Kasumi-1 (cell line): ENCODE data around the gene CALML3.

Experiments
- DNase-seq, 2 experiments: peaks; one replicate each; lab custom pipeline; 2025; lab: John Stamatoyannopoulos, UW

The CALML3 gene

DNA sequence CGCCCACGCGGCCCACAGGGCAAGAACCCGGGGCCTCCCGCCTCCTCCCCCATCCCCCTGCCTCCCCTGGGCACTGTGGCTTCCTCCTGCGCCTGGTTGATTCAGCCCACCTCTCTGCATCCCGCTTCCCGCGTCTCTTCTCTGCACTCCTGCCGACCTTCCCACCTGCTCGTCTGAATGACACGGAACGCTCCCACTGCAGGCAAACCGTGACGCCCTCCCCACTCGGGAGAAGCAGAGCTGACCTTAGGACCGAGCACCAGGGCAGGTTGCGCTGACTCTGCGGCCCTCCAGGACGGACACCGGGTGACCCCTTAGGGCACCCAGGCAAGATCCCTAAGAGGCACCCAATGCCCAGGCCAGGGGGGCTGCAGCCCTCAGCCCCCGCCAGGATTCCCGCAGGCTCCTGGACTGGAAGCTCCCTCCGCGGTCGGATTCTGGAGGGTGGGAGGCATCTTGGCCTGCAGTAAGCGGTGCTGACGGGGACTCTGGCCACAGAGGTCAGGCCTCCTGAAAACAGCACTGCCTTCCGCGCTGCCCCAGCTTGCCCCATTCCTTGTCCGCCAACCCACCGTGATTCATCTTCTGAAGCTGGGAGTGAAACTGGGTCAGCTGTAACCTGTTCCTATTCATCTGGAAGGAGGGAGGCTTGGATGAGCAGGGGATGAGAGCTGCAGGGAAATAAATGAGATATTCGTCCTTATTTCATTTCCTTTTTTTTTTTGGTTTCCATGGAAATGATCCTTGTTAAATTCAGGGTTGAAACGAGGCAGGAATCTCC, 990 bp downstream of the CALML3 start:
- DNase-seq = no peak

GRCh38 chr10:5526691-5527331, 2.0 kb downstream of the CALML3 start:
- no peak for DNase-seq

- no peak for DNase-seq
These were observed 2.8 kb downstream of the CALML3 start for GRCh38 chr10:5527332-5528200.

DNA sequence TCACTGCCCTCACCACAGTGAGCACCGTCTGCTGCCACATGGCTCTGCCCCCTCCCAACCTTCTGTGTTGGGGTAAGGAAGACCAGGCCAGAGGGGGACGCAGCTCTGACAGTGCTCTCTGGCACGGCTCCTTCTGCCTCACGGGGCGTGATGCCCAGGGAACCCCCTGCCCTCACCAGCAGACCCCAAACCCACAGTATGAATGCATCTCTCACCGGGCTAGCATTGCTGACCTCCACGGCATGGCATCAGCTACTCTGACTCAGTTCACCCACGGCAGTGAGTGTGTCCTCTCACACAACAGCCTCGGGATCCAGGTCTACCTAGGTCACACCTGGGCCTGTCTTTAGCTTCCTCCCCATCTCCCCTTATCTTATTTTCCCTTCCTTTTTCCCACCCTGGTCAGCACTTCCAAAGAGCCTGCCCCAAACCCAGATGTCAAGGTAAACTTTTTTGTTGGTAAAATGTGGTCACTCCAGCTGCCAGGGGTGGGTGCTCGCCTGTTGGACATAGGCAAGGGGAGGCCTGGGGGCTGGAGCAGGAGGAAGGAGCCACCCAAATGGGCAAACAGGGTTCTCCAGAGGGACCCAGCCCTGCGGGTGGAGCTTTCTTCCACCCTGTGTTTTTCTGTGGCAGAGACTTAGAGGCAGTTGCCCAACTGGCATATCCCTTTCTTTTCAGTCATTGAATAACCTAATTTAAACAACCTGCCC, 4.4 kb downstream of the CALML3 start:
- no peak for DNase-seq

- DNase-seq = no peak
These were observed 5.1 kb downstream of the CALML3 start for GRCh38 chr10:5529702-5530411.

- no peak for DNase-seq
These were observed 5.6 kb downstream of the CALML3 start for GRCh38 chr10:5530412-5530806.

- no peak for DNase-seq
These were observed 6.2 kb downstream of the CALML3 start for GRCh38 chr10:5530846-5531557.

DNA sequence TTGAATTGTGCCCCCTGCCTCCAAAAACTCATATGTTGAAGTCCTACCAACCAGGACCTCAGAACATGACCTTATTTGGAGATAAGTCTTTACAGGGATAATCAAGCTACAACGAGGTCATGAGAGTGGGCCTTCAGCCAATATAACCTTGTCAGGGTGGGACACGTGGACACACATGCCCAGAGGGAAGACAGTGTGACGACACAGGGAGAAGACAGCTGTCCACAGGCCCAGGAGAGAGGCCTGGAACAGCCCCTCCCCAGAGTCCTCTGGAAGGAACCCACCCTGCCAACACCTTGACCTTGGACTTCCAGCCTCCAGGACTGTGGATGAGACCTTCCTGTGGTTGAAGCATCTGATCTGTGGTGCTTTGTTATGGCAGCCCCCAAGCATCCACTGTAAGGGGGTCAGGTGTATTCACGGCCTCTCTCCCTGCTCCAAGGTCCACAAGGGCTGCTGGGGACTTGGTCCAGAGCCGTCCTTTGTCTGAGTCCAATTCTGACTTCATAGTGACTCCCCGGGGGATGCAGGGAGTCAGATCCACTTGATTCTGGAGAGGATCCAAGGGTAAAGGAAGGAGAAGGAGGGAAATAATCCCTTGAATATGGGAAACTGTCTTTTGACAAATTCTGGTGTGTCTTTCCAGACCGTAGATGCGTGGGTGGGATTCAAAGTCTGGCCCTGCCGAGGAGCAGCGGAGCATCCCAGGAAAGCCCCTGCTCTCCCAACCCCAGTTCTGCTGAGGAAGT, 7.0 kb downstream of the CALML3 start:
- no peak for DNase-seq

DNA sequence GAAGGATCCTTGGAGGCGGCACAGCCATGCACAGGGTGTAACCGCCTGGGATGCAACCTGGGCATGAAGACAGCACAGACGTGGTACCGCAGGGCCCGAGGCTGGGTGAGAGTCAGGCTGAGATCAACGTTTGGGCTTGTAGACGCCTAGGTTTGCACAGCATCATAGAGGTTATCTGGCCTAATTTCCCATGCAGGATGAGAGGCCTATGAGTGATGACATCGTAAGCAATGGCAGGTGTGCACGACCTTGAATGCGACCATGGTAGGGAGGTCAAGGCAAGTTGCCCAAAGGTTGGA, 7.5 kb downstream of the CALML3 start:
- DNase-seq = no peak

GRCh38 chr10:5532618-5533097, 7.9 kb downstream of the CALML3 start:
- DNase-seq = no peak

DNA sequence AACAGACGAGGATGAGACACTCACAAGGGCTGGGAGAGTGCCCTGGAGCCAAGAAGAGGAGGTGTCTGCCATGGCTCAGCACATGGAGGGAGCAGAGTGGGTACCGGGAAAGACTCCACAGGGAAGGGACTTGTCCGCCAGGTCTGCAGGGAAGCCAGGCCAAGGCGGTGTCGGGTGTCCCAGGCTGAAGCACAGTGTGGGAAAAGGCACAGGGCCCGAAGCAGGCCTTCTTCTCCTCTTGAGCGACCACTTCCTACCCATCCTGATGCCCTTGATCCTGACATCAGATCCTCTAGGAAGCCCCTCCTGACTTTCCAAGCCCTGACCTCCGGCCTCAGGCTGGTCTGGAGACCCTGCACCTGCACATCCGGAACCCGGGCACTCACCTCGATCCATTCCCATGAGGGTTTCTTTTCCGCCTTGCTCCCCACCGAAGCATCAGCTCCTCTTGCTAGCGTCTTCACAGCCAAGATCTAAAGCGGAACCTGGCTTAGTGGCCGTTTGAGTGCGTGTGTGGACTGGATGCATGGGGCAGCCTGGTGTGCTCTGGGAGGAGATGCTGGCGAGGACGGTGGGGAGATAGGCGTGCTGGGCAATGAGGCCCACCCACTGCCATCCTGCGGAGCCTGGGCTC, 8.5 kb downstream of the CALML3 start:
- no peak for DNase-seq

GRCh38 chr10:5534051-5534821, 9.5 kb downstream of the CALML3 start:
- no peak for DNase-seq

GRCh38 chr10:5534880-5535856, 10.4 kb downstream of the CALML3 start:
- DNase-seq = peak; percentile 35 to 40

GRCh38 chr10:5536486-5537081, 11.8 kb downstream of the CALML3 start:
- no peak for DNase-seq

DNA sequence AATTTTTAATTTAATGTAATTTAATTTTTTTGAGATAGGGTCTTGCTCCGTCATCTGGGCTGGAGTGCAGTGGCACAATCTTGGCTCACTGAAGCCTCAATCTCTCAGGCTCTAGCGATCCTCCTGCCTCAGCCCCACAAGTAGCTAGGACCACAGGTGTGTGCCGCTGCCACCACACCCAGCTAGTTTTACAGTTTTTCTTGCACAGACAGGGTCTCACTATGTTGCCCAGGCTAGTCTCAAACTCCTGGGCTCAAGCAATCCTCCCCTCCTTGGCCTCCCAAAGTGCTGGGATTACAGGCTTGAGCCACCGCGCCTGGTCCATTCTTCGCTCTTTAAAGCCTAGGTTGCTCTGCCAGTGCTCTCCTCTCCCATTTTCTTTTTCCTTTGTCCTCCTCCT, 12.9 kb downstream of the CALML3 start:
- DNase-seq = no peak

- no peak for DNase-seq
These were observed 13.7 kb downstream of the CALML3 start for GRCh38 chr10:5538446-5538845.
